HG02588 (cell line): Measurements from ENCODE around the gene CNST.
"Not testable (repeated sequence)": the region's sequence is repeated elsewhere in the genome, so short reads cannot be mapped to it uniquely, and the experiment has no call there.

ENCODE experiments used
- ATAC-seq: cut with Tn5 transposase; IDR thresholded peaks from one replicate; pipeline ENCODE4 v1.9.1; 2021; ENCODE audit warnings: mild to moderate bottlenecking, moderate library complexity; ENCODE audit not compliant: unreplicated experiment

Gene CNST

DNA sequence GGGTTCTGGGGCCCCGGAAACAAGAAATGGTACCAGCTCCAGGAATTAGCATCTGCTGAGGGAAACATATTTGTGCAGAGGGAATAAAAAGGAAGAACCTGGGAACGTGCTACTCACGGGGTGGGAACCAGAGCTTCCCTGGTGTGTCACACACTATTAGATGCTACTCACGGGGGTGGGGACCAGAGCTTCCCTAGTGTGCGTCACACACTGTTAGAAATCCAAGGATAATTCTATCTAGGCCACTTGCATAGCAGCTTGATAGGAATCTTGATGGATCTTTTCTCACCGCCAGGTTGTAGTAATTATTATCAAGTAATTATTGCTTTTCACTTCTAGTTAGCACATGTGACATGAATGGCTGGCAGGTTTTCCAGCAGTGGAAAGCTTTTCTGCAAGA, 103.4 kb downstream of the CNST start:
- ATAC-seq: no peak

GRCh38 chr1:246674049-246674448, 107.8 kb downstream of the CNST start:
- ATAC-seq: no peak

DNA sequence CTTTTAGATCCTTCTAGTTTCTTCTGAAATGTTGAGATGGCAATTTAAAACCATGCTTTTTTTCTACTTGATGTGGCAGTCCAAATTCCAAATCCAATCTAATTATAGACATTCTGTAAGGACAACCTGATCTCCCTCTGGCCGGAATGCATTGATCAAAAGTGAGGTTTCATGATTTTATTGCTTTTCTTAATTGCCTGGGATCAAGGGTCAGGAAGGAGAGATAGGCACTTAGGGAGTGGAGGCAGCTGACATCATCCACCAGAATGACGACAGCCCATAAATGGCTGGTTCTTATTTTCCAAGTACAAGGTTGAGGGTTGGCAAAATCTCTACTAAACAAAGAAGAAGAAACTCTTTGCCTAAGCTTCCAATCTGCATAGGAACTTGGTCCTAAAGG, 111.6 kb downstream of the CNST start:
- ATAC-seq: no peak

DNA sequence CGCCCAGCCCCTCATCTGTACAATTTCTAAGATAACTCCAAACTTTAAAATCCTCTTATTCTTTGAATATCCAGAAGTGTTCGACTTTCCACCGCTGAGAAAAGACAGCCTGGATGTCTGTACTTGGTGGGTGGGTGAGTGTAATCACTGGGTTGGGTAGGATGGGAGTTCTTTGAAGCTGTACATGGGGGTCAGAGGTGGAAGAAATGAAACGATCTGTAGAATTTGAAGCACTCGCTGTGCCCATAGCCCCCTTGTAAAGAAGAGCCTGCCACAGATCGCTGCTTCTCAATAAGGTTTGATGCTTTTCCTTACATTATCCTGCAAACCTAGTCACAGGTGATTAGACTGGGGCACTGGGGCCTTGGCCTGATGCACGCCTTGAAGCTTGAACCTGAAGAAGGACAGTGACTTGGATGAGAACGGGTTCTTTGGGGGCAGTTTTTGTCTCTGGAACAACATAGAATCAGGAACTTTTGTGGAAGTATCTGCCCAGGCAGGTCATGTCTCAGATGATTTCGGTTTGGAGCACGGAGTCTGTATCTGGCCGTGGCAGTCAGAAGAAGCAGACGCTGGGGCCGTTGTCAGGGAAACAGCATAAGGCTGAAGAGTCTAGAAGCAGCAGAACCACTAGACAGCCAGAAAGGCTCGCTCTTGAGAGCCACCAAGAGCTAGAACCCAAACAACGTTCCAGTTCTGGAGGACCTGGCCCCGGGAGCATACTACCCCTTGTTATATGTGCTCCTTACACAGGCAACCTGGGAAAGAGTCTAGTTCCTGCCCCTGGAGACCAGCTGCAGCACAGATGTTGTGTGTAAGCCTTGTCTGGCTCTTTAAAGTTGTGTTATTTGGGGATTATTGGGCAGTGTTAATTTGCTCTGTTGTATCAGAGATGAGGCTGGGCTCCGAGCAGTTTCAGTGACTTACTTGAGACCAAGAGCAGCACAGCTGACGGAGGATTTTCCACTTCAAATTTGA, 112.8 kb downstream of the CNST start:
- no peak for ATAC-seq

DNA sequence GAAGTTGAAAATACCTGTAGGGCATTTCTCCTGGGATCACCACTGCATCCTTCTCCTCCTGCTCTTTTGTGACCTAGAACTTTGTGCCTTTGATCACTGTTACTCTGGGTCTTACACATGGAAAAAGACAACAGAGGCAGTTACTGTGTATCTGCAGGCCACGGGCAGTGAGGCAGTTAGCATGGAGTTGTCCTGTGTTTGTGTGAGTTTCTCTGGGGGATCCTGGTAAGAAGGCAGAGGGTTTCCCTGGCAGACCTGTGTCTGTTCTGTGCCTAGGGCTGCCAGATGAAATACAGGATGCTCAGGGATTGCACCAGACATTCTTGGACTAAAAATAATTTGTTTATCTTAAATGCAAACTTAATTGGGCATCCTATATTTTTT, 113.5 kb downstream of the CNST start:
- no peak for ATAC-seq

DNA sequence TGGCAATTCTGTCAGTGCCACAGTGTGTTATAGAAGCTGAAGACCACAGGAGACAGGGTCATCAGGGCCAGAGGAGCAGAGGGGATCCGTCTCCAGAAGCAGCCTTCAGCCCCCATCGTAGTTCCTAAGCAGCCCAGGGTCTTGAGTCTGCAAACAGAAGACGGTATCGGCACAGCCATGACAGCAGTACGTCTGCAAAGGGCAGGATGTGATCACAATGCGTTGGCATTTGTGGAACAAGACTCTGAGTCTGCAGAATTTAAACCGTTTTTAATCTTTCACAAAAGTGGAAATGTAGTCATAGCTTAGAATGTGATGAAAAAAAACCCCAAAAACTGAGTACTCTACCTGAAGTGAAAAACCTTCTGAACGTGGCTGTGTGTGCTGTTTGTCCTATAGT, 113.9 kb downstream of the CNST start:
- ATAC-seq: no peak

- no peak for ATAC-seq
Measured at GRCh38 chr1:246680696-246681130, 114.5 kb downstream of the CNST start.

DNA sequence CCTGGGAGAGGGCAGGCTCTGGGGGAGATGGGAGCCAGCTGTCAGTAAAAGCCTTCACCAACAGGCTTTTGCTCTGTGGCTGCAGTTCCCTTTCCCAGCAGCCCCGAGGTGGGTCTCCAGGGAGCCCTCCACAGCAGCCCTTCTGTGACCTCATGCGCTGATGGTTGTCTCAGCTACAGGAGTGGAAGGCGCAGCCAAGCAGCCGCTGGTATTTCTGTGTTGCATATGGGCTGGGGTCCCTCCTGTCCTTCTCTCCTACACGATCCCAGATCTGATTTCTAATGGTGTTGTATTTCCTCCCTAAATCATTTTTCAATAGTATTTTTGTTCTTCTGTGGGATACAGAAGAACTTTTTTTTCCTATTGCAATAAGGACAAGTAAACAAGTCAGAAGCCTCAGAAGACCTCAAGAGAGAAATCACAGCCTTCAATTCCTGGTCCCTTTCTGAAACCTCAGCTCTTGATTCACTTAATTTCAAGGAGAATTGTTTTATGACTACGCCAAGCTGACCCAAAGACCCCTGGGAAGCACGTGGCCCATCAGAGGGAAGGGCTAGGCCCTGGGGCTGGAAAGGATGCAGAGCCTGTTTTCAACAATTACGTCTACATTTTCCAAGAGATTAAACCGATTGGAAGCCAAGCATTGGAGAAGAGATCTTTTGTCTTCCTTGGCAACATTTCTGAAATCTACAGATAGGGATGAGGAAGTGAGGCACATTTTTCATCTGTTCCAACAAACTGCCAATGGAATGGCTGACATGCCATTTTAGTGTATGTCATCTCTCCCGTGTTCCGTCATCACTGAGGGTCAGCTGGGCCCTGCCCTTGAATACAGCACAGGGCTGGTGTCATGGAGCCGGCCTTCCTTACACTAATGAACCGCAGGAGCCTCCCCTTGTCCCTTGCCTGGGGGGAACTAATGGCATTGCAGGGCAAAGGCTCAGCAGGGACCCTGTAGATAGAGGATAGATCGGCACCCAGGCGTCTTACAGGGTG, 115.9 kb downstream of the CNST start:
- no peak for ATAC-seq

- no peak for ATAC-seq
Measured at GRCh38 chr1:246683521-246683920, 117.3 kb downstream of the CNST start.

DNA sequence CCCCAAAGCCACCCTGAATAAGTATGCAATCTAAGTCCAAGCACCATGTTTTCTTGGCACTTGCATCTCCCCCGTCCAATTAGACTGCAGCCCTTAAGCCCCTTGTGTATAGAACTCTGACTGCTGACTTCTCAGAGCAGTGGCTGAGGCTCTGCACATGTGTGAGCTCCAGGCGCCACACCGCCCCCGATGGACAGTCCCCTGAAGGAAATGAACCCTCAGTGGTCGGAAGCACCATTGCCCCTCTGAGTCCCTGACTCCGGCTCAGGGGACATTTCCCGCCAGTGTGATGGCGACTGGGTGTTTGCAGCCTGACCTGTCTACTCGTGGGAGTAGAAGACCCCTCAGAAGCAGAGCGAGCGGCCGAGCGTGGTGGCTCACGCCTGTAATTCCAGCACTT, 120.7 kb downstream of the CNST start:
- ATAC-seq: no peak

DNA sequence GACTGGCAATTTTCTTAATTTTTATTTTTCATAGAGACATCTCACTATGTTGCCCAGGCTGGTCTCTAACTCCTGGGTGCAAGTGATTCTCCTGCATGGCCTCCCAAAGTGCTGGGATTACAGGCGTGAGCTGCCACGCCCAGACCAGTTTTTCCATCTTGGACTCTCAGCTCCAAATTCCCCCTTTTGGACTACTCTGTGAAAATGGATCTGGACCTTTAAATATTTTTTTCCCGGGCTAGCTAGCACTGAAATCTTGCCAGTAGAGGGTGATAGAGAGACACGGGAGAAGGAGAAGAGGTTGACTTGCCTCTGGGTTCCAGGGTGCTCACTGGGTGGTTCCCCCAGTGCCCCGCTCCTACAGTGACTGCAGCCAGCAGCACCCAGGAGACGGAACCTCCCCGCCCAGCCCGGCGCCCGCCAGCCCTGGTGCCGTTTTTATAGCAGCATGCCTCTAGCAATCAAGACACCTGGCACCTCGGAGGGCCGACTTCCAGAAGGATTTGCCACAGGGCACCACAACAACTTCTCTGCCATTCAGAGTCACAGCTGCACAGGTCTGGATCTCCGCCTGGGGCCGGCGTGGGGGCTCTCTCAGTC, 123.3 kb downstream of the CNST start:
- ATAC-seq: peak; percentile 97

- no peak for ATAC-seq
Measured at GRCh38 chr1:246690100-246690499, 123.8 kb downstream of the CNST start.

DNA sequence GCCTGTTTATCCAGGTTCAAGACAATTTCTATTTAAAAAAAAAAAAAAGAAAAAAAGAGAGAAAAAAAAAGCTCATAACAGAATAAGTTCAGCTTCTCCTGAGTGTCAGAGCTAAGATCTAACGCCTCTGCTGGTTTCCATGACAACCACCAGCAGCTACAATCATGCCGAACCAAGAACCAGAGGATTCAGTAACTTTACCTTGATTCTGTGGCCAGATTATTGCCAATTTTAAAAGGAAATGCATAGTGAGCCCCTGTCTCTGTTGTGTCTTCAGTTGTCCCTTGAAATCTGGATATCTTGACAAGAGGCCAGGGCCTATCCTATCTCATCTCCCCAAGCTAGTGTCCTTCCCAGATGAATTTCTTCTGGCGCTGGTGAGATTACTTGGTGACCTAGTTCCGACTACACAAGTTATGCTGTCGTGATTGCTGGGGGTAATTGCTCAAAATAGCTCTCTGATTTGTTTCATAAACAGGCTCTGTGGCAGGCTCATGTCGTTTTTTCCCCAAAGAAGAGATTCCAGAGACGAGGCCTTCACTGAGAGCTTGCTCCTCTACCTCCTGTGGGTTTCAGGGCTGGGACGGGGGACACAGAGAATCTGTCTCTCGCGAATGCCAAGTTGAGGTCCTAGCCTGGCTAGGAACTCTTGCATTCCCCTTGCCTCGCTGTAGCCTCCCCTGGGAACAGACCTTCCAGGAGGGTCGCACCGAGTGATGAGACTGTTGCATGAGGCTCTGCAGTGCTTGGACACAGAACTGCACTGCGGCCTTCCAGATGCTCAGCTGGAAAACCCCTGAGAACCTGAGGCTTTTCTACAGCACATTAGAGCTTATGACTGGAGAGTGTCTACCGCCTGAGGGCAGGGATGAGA, 125.6 kb downstream of the CNST start:
- ATAC-seq: no peak

DNA sequence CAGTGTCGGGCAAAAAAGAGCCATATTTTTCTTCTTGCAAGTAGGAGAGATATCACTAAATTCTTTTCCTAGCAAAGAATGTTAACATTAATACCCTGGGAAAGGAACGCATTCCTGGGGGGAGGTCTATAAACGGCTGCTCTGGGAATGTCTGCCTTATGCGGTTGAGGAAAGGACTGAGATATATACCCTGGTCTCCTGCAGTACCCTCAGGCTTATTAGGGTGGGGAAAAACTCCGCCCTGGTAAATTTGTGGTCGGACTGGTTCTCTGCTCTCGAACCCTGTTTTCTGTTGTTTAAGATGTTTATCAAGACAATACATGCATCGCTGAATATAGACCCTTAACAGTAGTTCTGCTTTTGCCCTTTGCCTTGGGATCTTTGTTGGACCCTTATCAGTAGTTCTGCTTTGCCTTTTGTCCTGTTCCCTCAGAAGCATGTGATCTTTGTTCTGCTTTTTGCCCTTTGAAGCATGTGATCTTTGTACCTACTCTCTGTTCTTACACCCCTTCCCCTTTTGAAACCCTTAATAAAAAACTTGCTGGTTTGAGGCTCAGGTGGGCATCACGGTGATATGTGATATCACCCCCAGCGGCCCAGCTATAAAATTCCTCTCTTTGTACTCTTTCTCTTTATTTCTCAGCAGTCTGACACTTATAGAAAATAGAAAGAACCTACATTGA, 128.1 kb downstream of the CNST start:
- ATAC-seq: not testable (repeated sequence)

- ATAC-seq: no peak
Measured at GRCh38 chr1:246695136-246695535, 128.9 kb downstream of the CNST start.

DNA sequence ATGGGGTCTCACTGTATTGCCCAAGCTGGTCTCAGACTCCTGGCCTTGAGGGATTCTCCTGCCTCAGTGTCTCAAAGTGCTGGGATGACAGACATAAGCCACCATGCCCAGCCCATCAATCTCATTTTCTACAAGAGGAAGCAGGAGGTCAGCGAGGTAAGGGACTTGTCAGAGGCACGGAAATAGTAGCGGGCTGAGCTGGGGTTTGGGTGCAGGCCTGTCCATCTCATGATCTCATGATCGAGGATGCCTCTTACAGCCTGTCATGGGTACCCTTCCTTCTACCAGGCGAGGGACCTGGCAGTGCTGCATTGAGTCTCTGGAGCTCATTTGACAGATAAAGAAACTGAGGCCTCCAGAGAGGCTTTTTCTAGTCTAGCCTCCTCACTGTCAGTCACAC, 129.4 kb downstream of the CNST start:
- no peak for ATAC-seq

DNA sequence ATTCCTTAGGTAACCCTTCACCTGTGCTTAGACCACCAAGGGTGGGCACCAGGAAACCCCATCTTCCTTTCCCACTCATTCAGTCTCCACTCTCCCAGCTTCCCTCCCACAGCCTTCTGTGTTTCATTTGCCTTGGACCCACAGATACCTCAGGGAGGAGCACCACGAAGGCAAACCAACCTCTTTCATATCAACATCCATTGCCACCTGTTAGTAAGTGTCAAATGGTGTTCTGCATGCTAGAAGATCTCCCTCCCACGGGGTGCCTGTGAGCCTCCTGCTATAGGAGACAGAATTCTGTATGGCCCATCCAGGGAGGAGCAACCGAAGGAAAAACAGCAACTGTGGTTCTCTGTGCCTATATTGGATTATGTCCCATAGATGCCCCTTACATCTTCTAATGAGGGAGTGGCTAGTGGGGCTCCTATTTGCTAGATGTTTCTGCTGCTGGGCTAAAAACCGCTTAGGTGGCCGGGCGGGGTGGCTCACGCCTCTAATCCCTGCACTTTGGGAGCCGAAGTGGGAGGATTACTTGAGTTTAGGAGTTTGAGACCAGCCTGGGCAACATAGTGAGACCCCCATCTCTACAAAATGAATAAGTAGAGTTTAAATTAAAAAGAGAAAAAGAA, 132.3 kb downstream of the CNST start:
- ATAC-seq: no peak

DNA sequence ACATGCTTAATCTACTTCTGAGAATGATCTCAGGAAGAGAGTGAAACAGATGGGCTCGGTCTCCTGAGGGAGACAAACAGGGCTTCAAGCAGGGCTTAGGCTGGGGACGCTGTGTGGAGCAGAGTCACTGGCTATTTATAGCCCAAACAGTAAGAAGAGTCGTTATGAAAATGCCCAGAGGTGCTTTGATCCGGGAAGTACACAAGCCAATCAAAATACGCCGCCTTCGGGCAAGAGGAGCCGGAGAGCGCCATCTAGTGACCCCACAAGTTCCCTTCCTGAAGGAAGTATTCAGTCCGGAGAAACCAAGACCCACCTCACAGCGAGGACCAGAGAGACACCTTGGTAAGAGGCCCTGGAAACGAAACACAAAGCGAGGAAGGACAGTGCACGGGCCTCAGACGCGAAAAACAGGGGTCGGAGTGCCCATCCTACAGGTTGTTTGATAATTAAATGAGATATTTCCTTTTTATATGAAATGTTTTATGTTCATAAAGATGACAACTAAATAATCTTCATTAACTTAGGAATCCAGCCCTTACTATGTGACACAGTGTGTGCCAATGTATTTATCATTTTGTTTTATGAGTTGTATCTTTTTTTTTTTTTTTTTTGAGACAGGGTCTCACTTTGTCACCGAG, 133.0 kb downstream of the CNST start:
- peak; percentile 96 for ATAC-seq

DNA sequence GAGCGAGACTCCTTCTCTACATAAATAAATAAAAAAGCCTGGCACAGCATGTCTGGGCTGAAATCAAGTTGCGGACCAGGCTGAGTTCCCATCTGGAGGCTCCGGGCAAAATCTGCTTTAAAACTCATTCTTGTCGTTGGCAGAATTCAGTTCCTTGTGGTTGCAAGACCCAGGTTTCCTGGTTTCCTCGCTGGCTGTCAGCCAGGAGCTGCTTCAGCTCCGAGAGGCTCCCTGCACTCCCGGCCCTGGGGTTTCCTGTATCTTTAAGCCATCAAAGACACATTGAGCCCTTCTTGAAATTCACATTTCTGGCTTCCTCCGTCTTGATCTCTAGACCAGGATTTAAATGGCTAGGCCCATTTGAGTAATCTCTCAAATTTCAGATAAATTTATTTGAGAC, 137.3 kb downstream of the CNST start:
- ATAC-seq: no peak
